H7 (cell line): ENCODE measurements around the gene SHPK. TPM values are rescaled to one million over a fixed set of nuclear protein-coding genes. Genes with fewer than 3 reads are reported as not detected.

Experiments used
- DNase-seq: peaks from one replicate; pipeline ENCODE4 v3.0.0; 2012
- H3K27me3 ChIP-seq: 2 replicates; pipeline ENCODE4 v1.6.0; 2011; ENCODE audit warnings: mild to moderate bottlenecking, low read length; ENCODE audit not compliant: control insufficient read depth, insufficient read depth
- H3K36me3 ChIP-seq: replicated peaks from 2 replicates; pipeline ENCODE4 v1.5.1; 2011; ENCODE audit warnings: low read length; ENCODE audit not compliant: control insufficient read depth, insufficient read depth
- H3K4me3 ChIP-seq: 2 replicates; pipeline ENCODE4 v1.5.1; 2011; ENCODE audit warnings: low read depth, mild to moderate bottlenecking, control low read depth, low read length, moderate library complexity; ENCODE audit not compliant: insufficient read depth
- total RNA-seq: library from RNA; depleted of rRNA; stranded (reverse); fragments of >200 nt; shearing (Covaris generic); gene quantifications from 2 replicates; pipeline ENCODE4 v1.2.3, GENCODE V29; 2014

The SHPK gene
- total RNA-seq, 1 experiment from 2014 or later = 27.0 TPM

- Histone ChIP-seq H3K4me3 (peak overlapping the region; percentile 94), H3K27me3 (no peaks in the 10 kb centered on the region), H3K36me3 (peaks cover 4% of the 10 kb centered on the region)
- peak; percentile 94 for DNase-seq
Observed at GRCh38 chr17:3667366-3668278, 31.6 kb upstream of the SHPK start.

GRCh38 chr17:3666516-3666915 is 30.5 kb upstream of the SHPK start:
- Histone ChIP-seq H3K4me3 (no peak overlapping the region), H3K27me3 (no peaks in the 10 kb centered on the region), H3K36me3 (peaks cover 4% of the 10 kb centered on the region)
- DNase-seq = no peak

- DNase-seq = no peak
- Histone ChIP-seq H3K27me3 (no peaks in the 10 kb centered on the region), H3K4me3 (no peak overlapping the region), H3K36me3 (peaks cover 4% of the 10 kb centered on the region)
Observed at GRCh38 chr17:3665834-3666233, 29.8 kb upstream of the SHPK start.

GRCh38 chr17:3663102-3664011 is 27.3 kb upstream of the SHPK start:
- no peak overlapping the region for H3K4me3 ChIP-seq
- no peak for DNase-seq
- H3K36me3 ChIP-seq = peaks cover 1% of the 10 kb centered on the region; the same call in 1 of the 2 replicates
- no peaks in the 10 kb centered on the region for H3K27me3 ChIP-seq

GRCh38 chr17:3660311-3660891 is 24.4 kb upstream of the SHPK start:
- no peak for DNase-seq
- H3K4me3 ChIP-seq = no peak overlapping the region
- H3K27me3 ChIP-seq = no peaks in the 10 kb centered on the region
- peaks cover 1% of the 10 kb centered on the region; the same call in 1 of the 2 replicates for H3K36me3 ChIP-seq

- DNase-seq = peak; percentile 75
- H3K27me3 ChIP-seq = no peaks in the 10 kb centered on the region
- no peak overlapping the region for H3K4me3 ChIP-seq
- peaks cover 1% of the 10 kb centered on the region; the same call in 1 of the 2 replicates for H3K36me3 ChIP-seq
Observed at GRCh38 chr17:3659541-3660111, 23.6 kb upstream of the SHPK start.

GRCh38 chr17:3658784-3659449 is 22.9 kb upstream of the SHPK start:
- peak; percentile 55 for DNase-seq
- Histone ChIP-seq H3K27me3 (no peaks in the 10 kb centered on the region), H3K36me3 (peaks cover 1% of the 10 kb centered on the region; the same call in 1 of the 2 replicates), H3K4me3 (no peak overlapping the region)

- no peaks in the 10 kb centered on the region for H3K27me3 ChIP-seq
- peaks cover 1% of the 10 kb centered on the region; the same call in 1 of the 2 replicates for H3K36me3 ChIP-seq
- no peak overlapping the region for H3K4me3 ChIP-seq
- peak; percentile 67 for DNase-seq
Observed at GRCh38 chr17:3657874-3658783, 22.1 kb upstream of the SHPK start.

- no peak for DNase-seq
- Histone ChIP-seq H3K27me3 (no peaks in the 10 kb centered on the region), H3K4me3 (no peak overlapping the region), H3K36me3 (no peaks in the 10 kb centered on the region; the same call in 1 of the 2 replicates)
Observed at GRCh38 chr17:3657588-3657869, 21.5 kb upstream of the SHPK start.

- no peaks in the 10 kb centered on the region for H3K27me3 ChIP-seq
- no peaks in the 10 kb centered on the region; the same call in 1 of the 2 replicates for H3K36me3 ChIP-seq
- peak; percentile 58 for DNase-seq
- no peak overlapping the region for H3K4me3 ChIP-seq
Observed at GRCh38 chr17:3656755-3657587, 20.9 kb upstream of the SHPK start.

GRCh38 chr17:3656353-3656752 is 20.3 kb upstream of the SHPK start:
- Histone ChIP-seq H3K27me3 (no peaks in the 10 kb centered on the region), H3K36me3 (no peaks in the 10 kb centered on the region), H3K4me3 (no peak overlapping the region)
- no peak for DNase-seq

- Histone ChIP-seq H3K36me3 (no peaks in the 10 kb centered on the region), H3K27me3 (no peaks in the 10 kb centered on the region), H3K4me3 (no peak overlapping the region)
- no peak for DNase-seq
Observed at GRCh38 chr17:3655766-3656165, 19.7 kb upstream of the SHPK start.
